ENCODE results near the gene LAMB4.

Gene LAMB4

GRCh38 chr7:108059526-108059925 lies 70.6 kb downstream of the LAMB4 start:
- H3K27ac ChIP-seq, result no peak overlapping the region
- TF ChIP-seq CTCF (conservative IDR thresholded peaks at IDR 0.05) (no peak), ZFX (IDR thresholded peaks at IDR 0.05) (no peak)

- TF ChIP-seq ZFX (IDR thresholded peaks at IDR 0.05), result no peak
- TF ChIP-seq CTCF (conservative IDR thresholded peaks at IDR 0.05), result no peak
- no peak overlapping the region for H3K27ac ChIP-seq
Measured at GRCh38 chr7:108057951-108058481, 72.1 kb downstream of the LAMB4 start.

GRCh38 chr7:108055611-108056021 lies 74.5 kb downstream of the LAMB4 start:
- TF ChIP-seq ZFX (IDR thresholded peaks at IDR 0.05) (no peak), CTCF (conservative IDR thresholded peaks at IDR 0.05) (no peak)
- no peak overlapping the region for H3K27ac ChIP-seq

- no peak overlapping the region for H3K27ac ChIP-seq
- TF ChIP-seq CTCF (conservative IDR thresholded peaks at IDR 0.05) (no peak), ZFX (IDR thresholded peaks at IDR 0.05) (no peak)
Measured at GRCh38 chr7:108054537-108054936, 75.6 kb downstream of the LAMB4 start.

- no peak overlapping the region for H3K27ac ChIP-seq
- TF ChIP-seq ZFX (IDR thresholded peaks at IDR 0.05) (no peak), CTCF (conservative IDR thresholded peaks at IDR 0.05) (no peak)
Measured at GRCh38 chr7:108053250-108053649, 76.9 kb downstream of the LAMB4 start.

GRCh38 chr7:108051454-108051853 lies 78.7 kb downstream of the LAMB4 start:
- no peak for TF ChIP-seq ZFX (IDR thresholded peaks at IDR 0.05)
- H3K27ac ChIP-seq, result no peak overlapping the region

GRCh38 chr7:108049962-108050361 lies 80.2 kb downstream of the LAMB4 start:
- TF ChIP-seq CTCF (conservative IDR thresholded peaks at IDR 0.05) (no peak), ZFX (IDR thresholded peaks at IDR 0.05) (no peak)
- no peak overlapping the region for H3K27ac ChIP-seq

- H3K27ac ChIP-seq, result no peak overlapping the region
- no peak for TF ChIP-seq ZFX (IDR thresholded peaks at IDR 0.05)
- TF ChIP-seq CTCF (conservative IDR thresholded peaks at IDR 0.05), result no peak
Measured at GRCh38 chr7:108048422-108048821, 81.7 kb downstream of the LAMB4 start.

Data from C4-2B (cell line).